Adrenal gland (tissue), 12 donors: ENCODE data around the gene FLRT1. TPM values are rescaled to one million over a fixed set of nuclear protein-coding genes. Genes with fewer than 3 reads are reported as not detected.

Experiments
- DNase-seq, 7 donors: peaks; one replicate each; pipeline ENCODE4 v3.0.0-alpha.2; 2019 to 2020
- H3K27ac ChIP-seq, 5 donors: fragments of 200-600 bp; sonication (generic) in 4 of 5; 1 replicate in 3 of 5; 2 replicates in 2 of 5; pipeline versions ENCODE4 v1.5.1 to v1.8.0; 2016 to 2020; ENCODE audit warnings: mild to moderate bottlenecking in 1 of 5
- H3K27me3 ChIP-seq: fragments of 200-600 bp; 2 replicates; pipeline ENCODE4 v1.8.0; 2021
- H3K36me3 ChIP-seq, 2 donors: fragments of 200-600 bp; replicated peaks in 1 of 2; 1 replicate in 1 of 2; 2 replicates in 1 of 2; pipeline versions ENCODE4 v1.5.1 to v1.8.0; 2018 to 2022
- H3K4me1 ChIP-seq, 2 donors: fragments of 200-600 bp; replicated peaks in 1 of 2; 1 replicate in 1 of 2; 2 replicates in 1 of 2; pipeline versions ENCODE4 v1.5.1 to v1.8.0; 2018 to 2021
- H3K4me3 ChIP-seq, 4 donors: fragments of 200-600 bp; sonication (generic) in 3 of 4; one replicate each; pipeline ENCODE4 v1.5.1; 2016 to 2018
- H3K9me3 ChIP-seq, 3 donors: fragments of 200-600 bp; sonication (generic) in 1 of 3; replicated peaks in 1 of 3; 1 replicate in 2 of 3; 2 replicates in 1 of 3; pipeline versions ENCODE4 v1.5.1 to v1.8.0; 2016 to 2021
- POLR2A ChIP-seq, 2 donors: fragments of 450-650 bp; IDR thresholded peaks; one replicate each; pipeline ENCODE4 v1.6.1; 2017; ENCODE audit warnings: antibody characterized with exemption in 2 of 2, mild to moderate bottlenecking in 2 of 2, moderate library complexity in 1 of 2
- WGBS, 4 donors: extraction: QIAGEN DNeasy Blood & Tissue Kit in 2 of 4; methylation state at CpG; one replicate each; pipeline versions ENCODE4 v1.1.5 to v1.1.7; 2013 to 2017; 5-methylcytosine and 5-hydroxymethylcytosine counted together
- intact Hi-C, 2 donors: fragments of 100-400 bp; cut with DNase I; formaldehyde crosslinking; loops; one replicate each; pipeline versions ENCODE4 v1.14.1 to v1.15.0; 2022 to 2023
- polyA plus RNA-seq, 3 donors: library from polyadenylated mRNA; stranded (reverse); fragments of 200-250 nt in 2 of 3; fragments of 350-450 nt in 1 of 3; fragmentation: Illumina TruSeq in 1 of 3; extraction: RNeasy Lipid Tissue Mini Kit (QIAGEN cat#74804) in 1 of 3; gene quantifications; one replicate each; pipeline ENCODE4 v1.2.3, GENCODE V29; 2013 to 2014
- total RNA-seq, 9 donors: library from RNA; depleted of rRNA in 4 of 9; stranded (reverse); fragments of >200 nt in 4 of 9; fragments of 120-200 nt in 1 of 9; fragmentation: NEBNext Ultra II Directional in 1 of 9; extraction: Animal tissue kit (Norgen Biotek cat#: 25700) in 1 of 9; gene quantifications; one replicate each; pipeline versions ENCODE4 v1.1.0 to v1.2.4, GENCODE V29; 2013 to 2023
- TF ChIP-seq, protein P1 (sequence below), 6 experiments: fragments of 450-650 bp in 4 of 6; fragments of 200-600 bp in 2 of 6; sonication (generic) in 1 of 6; IDR thresholded peaks; 1 replicate in 5 of 6; 2 replicates in 1 of 6; pipeline versions ENCODE4 v1.5.1 to v1.8.0; 2016 to 2021; ENCODE audit warnings: antibody characterized with exemption in 6 of 6, mild to moderate bottlenecking in 2 of 6, moderate library complexity in 1 of 6
- donor health status: healthy with polysubstance abuse.
- donor health status: Bipolar disorder and iron deficiency.
- donor health status: DM: yes; HTN: yes; CAD: no.
- donor health status: DM: no; HTN: no; CAD: no.
- donor health status: DM: no; HTN: no; CAD: no.
- donor health status: DM: yes; HTN: yes; CAD: no.

The FLRT1 gene
- total and polyA plus RNA-seq, 12 donors, result 0.33 to 11.1 (median 3.2) TPM; not detected in 4

- H3K27ac ChIP-seq, result peak overlapping the region in 1 of 5 donors; percentile 41
- WGBS, 4 donors, result 72 to 80% (median 72%) methylated on average over 9 to 20 of the region's 20 CpGs
- TF ChIP-seq, protein P1, sequence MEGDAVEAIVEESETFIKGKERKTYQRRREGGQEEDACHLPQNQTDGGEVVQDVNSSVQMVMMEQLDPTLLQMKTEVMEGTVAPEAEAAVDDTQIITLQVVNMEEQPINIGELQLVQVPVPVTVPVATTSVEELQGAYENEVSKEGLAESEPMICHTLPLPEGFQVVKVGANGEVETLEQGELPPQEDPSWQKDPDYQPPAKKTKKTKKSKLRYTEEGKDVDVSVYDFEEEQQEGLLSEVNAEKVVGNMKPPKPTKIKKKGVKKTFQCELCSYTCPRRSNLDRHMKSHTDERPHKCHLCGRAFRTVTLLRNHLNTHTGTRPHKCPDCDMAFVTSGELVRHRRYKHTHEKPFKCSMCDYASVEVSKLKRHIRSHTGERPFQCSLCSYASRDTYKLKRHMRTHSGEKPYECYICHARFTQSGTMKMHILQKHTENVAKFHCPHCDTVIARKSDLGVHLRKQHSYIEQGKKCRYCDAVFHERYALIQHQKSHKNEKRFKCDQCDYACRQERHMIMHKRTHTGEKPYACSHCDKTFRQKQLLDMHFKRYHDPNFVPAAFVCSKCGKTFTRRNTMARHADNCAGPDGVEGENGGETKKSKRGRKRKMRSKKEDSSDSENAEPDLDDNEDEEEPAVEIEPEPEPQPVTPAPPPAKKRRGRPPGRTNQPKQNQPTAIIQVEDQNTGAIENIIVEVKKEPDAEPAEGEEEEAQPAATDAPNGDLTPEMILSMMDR (IDR thresholded peaks at IDR 0.05), result peak in 4 of 6 experiments; percentile 23 to 41 (median 36)
- TF ChIP-seq POLR2A (IDR thresholded peaks at IDR 0.05), result no peak
- H3K36me3 ChIP-seq, result no peaks in the 10 kb centered on the region
- no peak overlapping the region for H3K4me3 ChIP-seq
- H3K4me1 ChIP-seq, result peaks cover 8 to 10% of the 10 kb centered on the region in 2 donors
- no peaks in the 10 kb centered on the region for H3K9me3 ChIP-seq
- H3K27me3 ChIP-seq, result no peaks in the 10 kb centered on the region
- intact Hi-C loops, result no loop called here
- DNase-seq, result peak in 1 of 7 donors; percentile 72
These were observed 5.1 kb downstream of the FLRT1 start for GRCh38 chr11:64040684-64041322.

GRCh38 chr11:64041846-64042245, 6.1 kb downstream of the FLRT1 start:
- no peak for DNase-seq
- Histone ChIP-seq H3K9me3 (no peaks in the 10 kb centered on the region), H3K27ac (no peak overlapping the region), H3K4me3 (no peak overlapping the region), H3K4me1 (peaks cover 0 to under 1% of the 10 kb centered on the region in 2 donors), H3K36me3 (no peaks in the 10 kb centered on the region), H3K27me3 (no peaks in the 10 kb centered on the region)
- WGBS, 4 donors, result 89 to 98% (median 95%) methylated on average over 4 to 9 of the region's 9 CpGs
- intact Hi-C loops, result no loop called here
- TF ChIP-seq POLR2A (IDR thresholded peaks at IDR 0.05), result no peak
- TF ChIP-seq, protein P1 (IDR thresholded peaks at IDR 0.05), result no peak

GRCh38 chr11:64042301-64042700, 6.6 kb downstream of the FLRT1 start:
- H3K4me1 ChIP-seq, result no peaks in the 10 kb centered on the region
- H3K27ac ChIP-seq, result no peak overlapping the region
- WGBS, 4 donors, result 60 to 92% (median 83%) methylated on average over 3 to 4 of the region's 4 CpGs
- H3K36me3 ChIP-seq, result no peaks in the 10 kb centered on the region
- no peak for DNase-seq
- no peak for TF ChIP-seq POLR2A (IDR thresholded peaks at IDR 0.05)
- TF ChIP-seq, protein P1 (IDR thresholded peaks at IDR 0.05), result no peak
- no peaks in the 10 kb centered on the region for H3K9me3 ChIP-seq
- no peak overlapping the region for H3K4me3 ChIP-seq
- H3K27me3 ChIP-seq, result no peaks in the 10 kb centered on the region
- intact Hi-C loops, result no loop called here

- WGBS, 4 donors, result 83 to 91% (median 90%) methylated on average over 5 of the region's 5 CpGs
- no peaks in the 10 kb centered on the region for H3K9me3 ChIP-seq
- intact Hi-C loops, result no loop called here
- H3K4me3 ChIP-seq, result no peak overlapping the region
- DNase-seq, result no peak
- H3K27ac ChIP-seq, result no peak overlapping the region
- no peaks in the 10 kb centered on the region for H3K36me3 ChIP-seq
- TF ChIP-seq, protein P1 (IDR thresholded peaks at IDR 0.05), result no peak
- no peak for TF ChIP-seq POLR2A (IDR thresholded peaks at IDR 0.05)
- H3K4me1 ChIP-seq, result no peaks in the 10 kb centered on the region
- H3K27me3 ChIP-seq, result no peaks in the 10 kb centered on the region
These were observed 7.8 kb downstream of the FLRT1 start for GRCh38 chr11:64043545-64043944.
